NCI-H128 (cell line): ENCODE measurements around the gene CFAP299.

Experiments used
- DNase-seq: peaks from one replicate; lab custom pipeline; 2025; ENCODE audit not compliant: unreplicated experiment; lab: John Stamatoyannopoulos, UW

Gene CFAP299

GRCh38 chr4:80387390-80388283 is 52.1 kb downstream of the CFAP299 start:
- no peak for DNase-seq

GRCh38 chr4:80388284-80388607 is 52.7 kb downstream of the CFAP299 start:
- no peak for DNase-seq

GRCh38 chr4:80390178-80390577 is 54.6 kb downstream of the CFAP299 start:
- DNase-seq: no peak

- no peak for DNase-seq
These were observed 57.9 kb downstream of the CFAP299 start for GRCh38 chr4:80393246-80393969.

- no peak for DNase-seq
These were observed 58.4 kb downstream of the CFAP299 start for GRCh38 chr4:80393970-80394250.

- DNase-seq: no peak
These were observed 71.7 kb downstream of the CFAP299 start for GRCh38 chr4:80407246-80407645.

- no peak for DNase-seq
These were observed 74.3 kb downstream of the CFAP299 start for GRCh38 chr4:80409809-80410208.

- DNase-seq: no peak
These were observed 76.8 kb downstream of the CFAP299 start for GRCh38 chr4:80412322-80412721.

- DNase-seq: no peak
These were observed 77.6 kb downstream of the CFAP299 start for GRCh38 chr4:80413086-80413485.

- no peak for DNase-seq
These were observed 81.5 kb downstream of the CFAP299 start for GRCh38 chr4:80417019-80417418.

GRCh38 chr4:80419946-80420345 is 84.4 kb downstream of the CFAP299 start:
- no peak for DNase-seq

- no peak for DNase-seq
These were observed 85.1 kb downstream of the CFAP299 start for GRCh38 chr4:80420638-80421037.

GRCh38 chr4:80422727-80423404 is 87.3 kb downstream of the CFAP299 start:
- no peak for DNase-seq

GRCh38 chr4:80423553-80424224 is 88.2 kb downstream of the CFAP299 start:
- no peak for DNase-seq

- no peak for DNase-seq
These were observed 88.7 kb downstream of the CFAP299 start for GRCh38 chr4:80424225-80424581.

GRCh38 chr4:80425124-80426100 is 89.9 kb downstream of the CFAP299 start:
- DNase-seq: no peak

- no peak for DNase-seq
These were observed 95.9 kb downstream of the CFAP299 start for GRCh38 chr4:80431203-80431965.

- DNase-seq: no peak
These were observed 98.7 kb downstream of the CFAP299 start for GRCh38 chr4:80434238-80434637.

- DNase-seq: no peak
These were observed 102.5 kb downstream of the CFAP299 start for GRCh38 chr4:80438016-80438415.
